Osteocyte (in vitro differentiated cells): ENCODE results near the gene C1QTNF5. TPM values are rescaled to one million over a fixed set of nuclear protein-coding genes. Genes with fewer than 3 reads are reported as not detected.

Experiments used
- DNase-seq: peaks from one replicate; pipeline ENCODE4 v3.0.0; 2021; ENCODE audit warnings: mixed read lengths; ENCODE audit not compliant: unreplicated experiment; ENCODE audit errors: extremely low spot score
- H3K27ac Mint-ChIP-seq: one replicate; pipeline ENCODE4 v1.8.0; 2021; ENCODE audit warnings: mild to moderate bottlenecking, mixed read lengths; ENCODE audit not compliant: unreplicated experiment
- H3K27me3 Mint-ChIP-seq: one replicate; pipeline ENCODE4 v1.8.0; 2021; ENCODE audit warnings: mixed read lengths; ENCODE audit not compliant: unreplicated experiment
- H3K36me3 Mint-ChIP-seq: one replicate; pipeline ENCODE4 v1.8.0; 2021; ENCODE audit warnings: mixed read lengths; ENCODE audit not compliant: unreplicated experiment
- H3K4me1 Mint-ChIP-seq: one replicate; pipeline ENCODE4 v1.8.0; 2021; ENCODE audit warnings: mixed read lengths; ENCODE audit not compliant: unreplicated experiment
- H3K4me3 Mint-ChIP-seq: one replicate; pipeline ENCODE4 v1.8.0; 2021; ENCODE audit warnings: mild to moderate bottlenecking, moderate library complexity, mixed read lengths; ENCODE audit not compliant: unreplicated experiment
- H3K9me3 Mint-ChIP-seq: one replicate; pipeline ENCODE4 v1.8.0; 2021; ENCODE audit warnings: mixed read lengths; ENCODE audit not compliant: unreplicated experiment
- CTCF ChIP-seq: fragments of 200-600 bp; sonication (generic); IDR thresholded peaks from 2 replicates; pipeline ENCODE4 v1.5.0; 2021; ENCODE audit warnings: antibody characterized with exemption, mild to moderate bottlenecking, moderate library complexity
- total RNA-seq: library from RNA; stranded (reverse); gene quantifications from 2 replicates; pipeline ENCODE4 v1.2.1, GENCODE V29; 2021

Gene C1QTNF5
- total RNA-seq, 1 donor from 2014 or later = 8.4 TPM

GRCh38 chr11:119363851-119364590, 23.3 kb upstream of the C1QTNF5 start:
- no peaks in the 10 kb centered on the region for H3K36me3 Mint-ChIP-seq
- no peaks in the 10 kb centered on the region for H3K9me3 Mint-ChIP-seq
- DNase-seq = no peak
- TF ChIP-seq CTCF = no peak
- peaks cover 25% of the 10 kb centered on the region for H3K27me3 Mint-ChIP-seq
- H3K4me1 Mint-ChIP-seq = peaks cover 32% of the 10 kb centered on the region
- no peak overlapping the region for H3K27ac Mint-ChIP-seq
- H3K4me3 Mint-ChIP-seq = peak overlapping the region; percentile 65

- no peak for TF ChIP-seq CTCF
- Mint-ChIP-seq H3K27me3 (peaks cover 25% of the 10 kb centered on the region), H3K4me3 (peak overlapping the region; percentile 38), H3K36me3 (no peaks in the 10 kb centered on the region), H3K27ac (no peak overlapping the region), H3K9me3 (no peaks in the 10 kb centered on the region), H3K4me1 (peaks cover 29% of the 10 kb centered on the region)
- no peak for DNase-seq
Observed at GRCh38 chr11:119363081-119363850, 22.6 kb upstream of the C1QTNF5 start.

- Mint-ChIP-seq H3K27ac (no peak overlapping the region), H3K36me3 (no peaks in the 10 kb centered on the region), H3K9me3 (no peaks in the 10 kb centered on the region), H3K4me1 (peaks cover 28% of the 10 kb centered on the region), H3K4me3 (peak overlapping the region; percentile 14), H3K27me3 (peaks cover 25% of the 10 kb centered on the region)
- DNase-seq = no peak
- no peak for TF ChIP-seq CTCF
Observed at GRCh38 chr11:119362741-119363080, 22.0 kb upstream of the C1QTNF5 start.

DNA sequence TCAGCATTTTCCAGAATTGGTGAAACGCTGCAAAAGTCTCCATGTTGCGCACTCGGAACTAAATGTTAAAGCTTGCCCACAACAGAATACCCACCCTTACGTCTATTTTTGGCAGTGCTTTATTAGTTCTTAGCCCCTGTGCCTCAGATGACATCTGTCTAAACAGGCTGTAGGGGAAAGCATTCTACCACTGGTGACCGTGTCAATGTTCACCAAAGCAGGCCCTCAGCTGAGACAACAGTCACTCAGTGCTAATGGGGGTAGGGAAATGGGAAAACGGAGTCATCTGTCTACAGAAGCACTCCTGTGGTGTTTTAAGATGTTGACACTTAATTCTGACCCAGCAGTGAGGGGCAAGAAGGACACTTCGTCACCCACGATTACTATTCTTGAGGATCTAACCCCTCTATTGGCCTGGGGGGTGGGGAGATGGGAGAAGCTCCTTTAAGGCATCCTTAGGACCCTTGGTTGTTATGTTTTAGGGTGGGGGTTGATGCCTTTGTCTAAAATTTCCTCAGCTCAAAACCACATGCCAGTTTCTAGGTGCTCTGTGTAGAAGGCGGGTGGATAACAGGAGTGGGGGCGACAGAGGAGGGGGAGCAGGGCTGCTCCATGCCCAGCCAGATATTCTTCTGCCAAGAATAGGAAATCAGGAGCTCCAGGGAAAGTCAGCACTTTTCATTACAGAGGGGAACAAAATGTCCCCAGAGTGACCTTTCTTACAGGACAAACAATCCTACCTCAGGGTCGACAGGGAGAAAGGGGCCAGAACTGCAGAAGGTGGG, 21.4 kb upstream of the C1QTNF5 start:
- H3K27ac Mint-ChIP-seq = no peak overlapping the region
- peaks cover 28% of the 10 kb centered on the region for H3K4me1 Mint-ChIP-seq

More for the DNA sequence above, 21.4 kb upstream of the C1QTNF5 start:
- no peak for DNase-seq
- peaks cover 23% of the 10 kb centered on the region for H3K27me3 Mint-ChIP-seq
- no peak for TF ChIP-seq CTCF
- no peak overlapping the region for H3K4me3 Mint-ChIP-seq
- H3K36me3 Mint-ChIP-seq = no peaks in the 10 kb centered on the region
- no peaks in the 10 kb centered on the region for H3K9me3 Mint-ChIP-seq
